Thyroid gland (tissue), 4 donors: Measurements from ENCODE around the gene TUBB2B. TPM values are rescaled to one million over a fixed set of nuclear protein-coding genes. Genes with fewer than 3 reads are reported as not detected.
A peak's percentile ranks its signal among the peaks of the same experiment; 100 is the strongest.

ENCODE experiments used
- DNase-seq, 2 donors: peaks; one replicate each; pipeline ENCODE4 v3.0.0-alpha.2; 2019
- H3K27ac ChIP-seq, 3 donors: fragments of 200-600 bp; sonication (generic); 1 replicate in 2 of 3; 2 replicates in 1 of 3; pipeline ENCODE4 v1.5.1; 2016 to 2019; ENCODE audit warnings: mild to moderate bottlenecking in 1 of 3, moderate library complexity in 1 of 3
- H3K27me3 ChIP-seq: fragments of 200-600 bp; sonication (generic); one replicate; pipeline ENCODE4 v1.5.1; 2019
- H3K36me3 ChIP-seq, 2 donors: fragments of 200-600 bp; sonication (generic); one replicate each; pipeline ENCODE4 v1.5.1; 2016 to 2019
- H3K4me1 ChIP-seq, 2 donors: fragments of 200-600 bp; sonication (generic); one replicate each; pipeline ENCODE4 v1.5.1; 2017 to 2019
- H3K4me3 ChIP-seq, 3 donors: fragments of 200-600 bp; sonication (generic); replicated peaks in 1 of 3; 1 replicate in 2 of 3; 2 replicates in 1 of 3; pipeline ENCODE4 v1.5.1; 2016; ENCODE audit warnings: mild to moderate bottlenecking in 1 of 3
- H3K9me3 ChIP-seq: fragments of 200-600 bp; sonication (generic); one replicate; pipeline ENCODE4 v1.5.1; 2017
- POLR2A ChIP-seq, 2 donors: fragments of 450-650 bp; IDR thresholded peaks; one replicate each; pipeline ENCODE4 v1.6.1; 2017; ENCODE audit warnings: antibody characterized with exemption in 2 of 2, mild to moderate bottlenecking in 2 of 2, moderate library complexity in 1 of 2
- WGBS, 2 donors: methylation state at CpG; one replicate each; pipeline ENCODE4 v1.1.5; 2017; 5-methylcytosine and 5-hydroxymethylcytosine counted together
- intact Hi-C: fragments of 100-400 bp; cut with DNase I; formaldehyde crosslinking; loops from one replicate; pipeline ENCODE4 v1.15.1; 2023
- total RNA-seq, 4 donors: library from RNA; depleted of rRNA; stranded (reverse); fragments of >200 nt; gene quantifications; one replicate each; pipeline ENCODE4 v1.2.3, GENCODE V29; 2016
- TF ChIP-seq, protein P1 (sequence below), 6 experiments: fragments of 200-600 bp in 3 of 6; fragments of 450-650 bp in 3 of 6; sonication (generic) in 3 of 6; IDR thresholded peaks; one replicate each; pipeline ENCODE4 v1.5.1; 2016 to 2019; ENCODE audit warnings: antibody characterized with exemption in 6 of 6, mild to moderate bottlenecking in 2 of 6, inconsistent platforms in 1 of 6, moderate library complexity in 1 of 6

TUBB2B gene
- total RNA-seq, 4 donors from 2014 or later: 1.1 to 6.1 (median 3.5) TPM; not detected in 1

DNA sequence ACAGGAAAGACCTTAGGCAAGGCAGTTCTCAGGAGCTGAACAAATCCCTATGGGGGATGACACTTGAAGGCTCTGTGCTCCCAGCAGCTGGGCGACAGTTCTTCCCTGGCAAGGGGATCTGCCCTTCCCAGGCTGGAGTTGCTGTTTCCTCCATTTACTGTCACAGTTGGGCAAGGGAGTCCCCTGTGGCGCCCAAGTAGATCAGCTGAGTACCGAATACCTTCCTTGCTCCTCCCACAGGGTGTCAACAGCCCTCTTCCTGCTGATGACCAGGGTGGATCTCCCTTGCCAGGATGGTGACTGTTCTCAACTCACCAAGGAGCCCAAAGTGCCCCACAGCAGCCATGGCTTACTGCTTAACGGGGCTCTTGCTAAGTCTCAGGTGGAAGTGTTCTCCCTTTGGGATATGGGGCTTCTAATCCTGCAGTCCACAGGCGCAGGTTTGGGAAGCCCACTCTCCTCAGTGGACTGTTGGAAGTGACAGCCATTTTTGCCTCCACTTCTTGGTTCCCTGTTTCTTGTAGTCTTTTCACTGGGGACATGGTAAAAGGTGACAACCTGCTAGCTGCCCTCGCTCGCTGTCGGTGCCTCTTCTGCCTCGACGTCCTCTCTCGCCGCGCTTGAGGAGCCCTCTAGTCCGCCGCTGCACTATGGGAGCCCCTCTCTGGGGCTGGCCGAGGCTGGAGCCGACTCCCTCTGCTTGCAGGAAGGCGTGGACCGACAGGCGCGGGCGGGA is 25.6 kb upstream of the TUBB2B start:
- no peak overlapping the region for H3K27ac ChIP-seq
- no peaks in the 10 kb centered on the region for H3K36me3 ChIP-seq
- H3K9me3 ChIP-seq: no peaks in the 10 kb centered on the region
- no peak for DNase-seq
- TF ChIP-seq POLR2A (IDR thresholded peaks at IDR 0.05): no peak
- TF ChIP-seq, protein P1, sequence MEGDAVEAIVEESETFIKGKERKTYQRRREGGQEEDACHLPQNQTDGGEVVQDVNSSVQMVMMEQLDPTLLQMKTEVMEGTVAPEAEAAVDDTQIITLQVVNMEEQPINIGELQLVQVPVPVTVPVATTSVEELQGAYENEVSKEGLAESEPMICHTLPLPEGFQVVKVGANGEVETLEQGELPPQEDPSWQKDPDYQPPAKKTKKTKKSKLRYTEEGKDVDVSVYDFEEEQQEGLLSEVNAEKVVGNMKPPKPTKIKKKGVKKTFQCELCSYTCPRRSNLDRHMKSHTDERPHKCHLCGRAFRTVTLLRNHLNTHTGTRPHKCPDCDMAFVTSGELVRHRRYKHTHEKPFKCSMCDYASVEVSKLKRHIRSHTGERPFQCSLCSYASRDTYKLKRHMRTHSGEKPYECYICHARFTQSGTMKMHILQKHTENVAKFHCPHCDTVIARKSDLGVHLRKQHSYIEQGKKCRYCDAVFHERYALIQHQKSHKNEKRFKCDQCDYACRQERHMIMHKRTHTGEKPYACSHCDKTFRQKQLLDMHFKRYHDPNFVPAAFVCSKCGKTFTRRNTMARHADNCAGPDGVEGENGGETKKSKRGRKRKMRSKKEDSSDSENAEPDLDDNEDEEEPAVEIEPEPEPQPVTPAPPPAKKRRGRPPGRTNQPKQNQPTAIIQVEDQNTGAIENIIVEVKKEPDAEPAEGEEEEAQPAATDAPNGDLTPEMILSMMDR (IDR thresholded peaks at IDR 0.05): no peak
- intact Hi-C loops: loop anchor here (5.0 kb wide), 1 partner anchor 126 kb away; no protein-coding TSS in a partner anchor
- no peaks in the 10 kb centered on the region for H3K27me3 ChIP-seq
- H3K4me1 ChIP-seq: peaks cover 0 to 4% of the 10 kb centered on the region in 2 donors
- 94 to 95% methylated on average over 21 to 22 of the region's 22 CpGs for WGBS, 2 donors
- H3K4me3 ChIP-seq: no peak overlapping the region

DNA sequence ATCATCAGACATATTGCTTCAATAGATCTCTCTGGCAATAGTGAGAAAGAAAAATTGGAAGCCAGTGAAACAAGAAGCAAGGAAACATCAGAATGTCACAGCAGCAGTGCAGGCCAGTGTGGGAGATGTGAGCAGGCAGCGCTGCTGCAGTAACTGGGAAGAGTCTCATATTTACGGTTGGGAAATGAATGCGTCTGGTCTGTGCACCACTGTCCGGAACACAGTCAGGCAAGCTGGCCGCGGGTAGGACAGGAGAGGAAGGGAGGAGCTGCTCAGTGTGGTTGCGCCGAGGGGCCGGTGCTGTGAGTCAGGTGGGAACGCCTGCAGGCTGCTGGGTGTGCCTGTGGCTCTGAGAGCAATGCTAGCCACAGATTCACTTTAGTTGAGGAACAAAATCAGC is 24.9 kb upstream of the TUBB2B start:
- intact Hi-C loops: loop anchor here (5.0 kb wide), 1 partner anchor 125 kb away; no protein-coding TSS in a partner anchor
- Histone ChIP-seq H3K27ac (no peak overlapping the region), H3K4me3 (no peak overlapping the region), H3K36me3 (no peaks in the 10 kb centered on the region), H3K9me3 (no peaks in the 10 kb centered on the region), H3K27me3 (no peaks in the 10 kb centered on the region), H3K4me1 (peaks cover 0 to 7% of the 10 kb centered on the region in 2 donors)
- DNase-seq: no peak
- no peak for TF ChIP-seq POLR2A (IDR thresholded peaks at IDR 0.05)
- TF ChIP-seq, protein P1 (IDR thresholded peaks at IDR 0.05): no peak
- WGBS, 2 donors: 87 to 91% methylated on average over 10 of the region's 10 CpGs

DNA sequence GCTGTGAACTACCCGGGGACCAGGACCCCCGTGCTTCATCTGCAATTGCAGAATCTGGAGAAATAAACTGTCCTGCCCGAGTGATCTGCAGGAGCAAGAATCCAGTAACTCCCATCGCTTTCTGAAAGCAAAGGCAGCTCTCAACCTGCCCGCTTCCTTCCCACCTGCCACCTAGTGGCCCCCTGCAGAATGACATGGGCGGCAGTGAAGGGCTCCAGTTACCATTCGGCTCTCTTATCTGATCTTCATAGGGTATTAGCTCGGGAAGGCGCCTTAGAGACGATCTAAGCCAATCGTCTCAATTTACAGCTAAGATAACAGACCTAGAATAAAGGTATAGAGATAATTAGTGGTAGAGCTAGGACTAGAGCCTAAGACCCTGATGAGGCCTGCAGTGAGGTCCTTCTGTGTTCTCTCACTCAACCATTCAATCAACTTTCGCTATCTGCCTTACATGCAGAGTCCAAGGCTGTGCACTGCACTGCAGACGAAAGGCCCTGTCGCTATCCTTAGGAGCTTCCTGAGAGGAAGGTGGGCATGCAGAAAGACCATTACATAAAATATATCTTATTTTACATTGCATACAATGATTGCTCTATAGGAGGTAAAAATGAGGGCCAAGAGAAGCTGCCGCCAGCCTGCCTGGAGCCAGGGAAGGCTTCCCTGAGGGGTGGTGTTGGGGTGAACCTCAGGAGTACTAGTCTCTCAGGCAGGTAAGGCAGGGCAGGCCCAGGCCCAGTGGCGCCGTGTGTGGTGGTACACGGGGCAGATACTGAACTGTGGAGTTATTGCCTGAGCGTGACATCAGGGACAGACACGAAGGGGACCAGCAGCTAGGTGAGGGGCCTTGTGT is 24.2 kb upstream of the TUBB2B start:
- no peaks in the 10 kb centered on the region for H3K36me3 ChIP-seq
- no peaks in the 10 kb centered on the region for H3K9me3 ChIP-seq
- intact Hi-C loops: loop anchor here (5.0 kb wide), 1 partner anchor 124 kb away; no protein-coding TSS in a partner anchor
- H3K27ac ChIP-seq: no peak overlapping the region
- WGBS, 2 donors: 36% methylated on average over 20 of the region's 20 CpGs
- peaks cover 0 to 7% of the 10 kb centered on the region in 2 donors for H3K4me1 ChIP-seq
- H3K27me3 ChIP-seq: no peaks in the 10 kb centered on the region
- TF ChIP-seq, protein P1 (IDR thresholded peaks at IDR 0.05): peak; percentile 90 to 98 (median 96)
- no peak for TF ChIP-seq POLR2A (IDR thresholded peaks at IDR 0.05)
- no peak overlapping the region for H3K4me3 ChIP-seq
- DNase-seq: peak; percentile 77 to 84

DNA sequence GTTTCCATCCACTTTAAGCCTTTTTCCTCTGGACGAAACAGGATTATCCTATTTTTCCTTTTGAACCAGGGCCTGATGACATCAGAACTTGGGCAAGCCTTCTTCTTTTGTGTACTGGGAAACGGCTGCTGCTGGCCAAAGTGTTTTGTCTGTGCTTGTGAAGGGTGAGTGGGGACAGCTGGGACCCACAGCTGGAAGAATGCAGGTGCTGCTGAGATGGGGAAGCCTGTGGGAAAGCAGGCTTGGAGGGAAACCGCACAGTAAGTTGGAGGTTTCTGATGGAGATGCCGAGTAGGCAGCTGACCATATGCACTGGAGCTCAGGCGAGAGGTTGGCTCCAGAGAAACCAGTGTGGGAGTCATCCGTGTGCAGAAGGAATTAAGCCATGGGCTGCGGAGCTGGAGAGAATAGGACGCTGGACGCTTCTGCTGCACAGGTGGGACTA is 22.8 kb upstream of the TUBB2B start:
- WGBS, 2 donors: 84 to 90% methylated on average over 9 of the region's 9 CpGs
- DNase-seq: no peak
- H3K9me3 ChIP-seq: no peaks in the 10 kb centered on the region
- no peak overlapping the region for H3K4me3 ChIP-seq
- intact Hi-C loops: loop anchor here (5.0 kb wide), 1 partner anchor 123 kb away; no protein-coding TSS in a partner anchor
- H3K27me3 ChIP-seq: no peaks in the 10 kb centered on the region
- TF ChIP-seq POLR2A (IDR thresholded peaks at IDR 0.05): no peak
- TF ChIP-seq, protein P1 (IDR thresholded peaks at IDR 0.05): no peak
- H3K4me1 ChIP-seq: peaks cover 0 to 7% of the 10 kb centered on the region in 2 donors
- H3K36me3 ChIP-seq: no peaks in the 10 kb centered on the region
- no peak overlapping the region for H3K27ac ChIP-seq
